Activated CD8-positive, alpha-beta memory T cell treated with anti-CD3 and anti-CD28 coated beads for 48 hours (primary cell): ENCODE data around the gene ACSS3.
"Not testable (repeated sequence)": the region's sequence is repeated elsewhere in the genome, so short reads cannot be mapped to it uniquely, and the experiment has no call there.

Experiments
- DNase-seq, 3 experiments: peaks; one replicate each; pipeline ENCODE4 v3.0.0-alpha.2; 2020; ENCODE audit warnings: low read depth in 2 of 3, low spot score in 2 of 3

ACSS3 gene

GRCh38 chr12:81092053-81092452, 14.2 kb downstream of the ACSS3 start:
- DNase-seq, result no peak

- no peak for DNase-seq
Measured at GRCh38 chr12:81094718-81095360, 17.0 kb downstream of the ACSS3 start.

GRCh38 chr12:81095501-81096232, 17.8 kb downstream of the ACSS3 start:
- DNase-seq, result no peak

- no peak for DNase-seq
Measured at GRCh38 chr12:81105687-81106086, 27.8 kb downstream of the ACSS3 start.

GRCh38 chr12:81114226-81114625, 36.3 kb downstream of the ACSS3 start:
- DNase-seq, result no peak

GRCh38 chr12:81119069-81119468, 41.2 kb downstream of the ACSS3 start:
- not testable (repeated sequence) for DNase-seq

- DNase-seq, result no peak
Measured at GRCh38 chr12:81120961-81121360, 43.1 kb downstream of the ACSS3 start.

GRCh38 chr12:81123611-81124010, 45.7 kb downstream of the ACSS3 start:
- DNase-seq, result no peak

- DNase-seq, result no peak
Measured at GRCh38 chr12:81125691-81126090, 47.8 kb downstream of the ACSS3 start.

- DNase-seq, result no peak
Measured at GRCh38 chr12:81128930-81129554, 51.2 kb downstream of the ACSS3 start.

GRCh38 chr12:81136519-81136918, 58.6 kb downstream of the ACSS3 start:
- no peak for DNase-seq

- no peak for DNase-seq
Measured at GRCh38 chr12:81137801-81138200, 59.9 kb downstream of the ACSS3 start.

GRCh38 chr12:81141217-81141616, 63.3 kb downstream of the ACSS3 start:
- DNase-seq, result no peak

GRCh38 chr12:81143057-81143456, 65.2 kb downstream of the ACSS3 start:
- no peak for DNase-seq

- no peak for DNase-seq
Measured at GRCh38 chr12:81146228-81147225, 68.6 kb downstream of the ACSS3 start.

- DNase-seq, result no peak
Measured at GRCh38 chr12:81147292-81147919, 69.5 kb downstream of the ACSS3 start.

GRCh38 chr12:81150382-81150781, 72.5 kb downstream of the ACSS3 start:
- DNase-seq, result no peak

- DNase-seq, result no peak
Measured at GRCh38 chr12:81159856-81160255, 82.0 kb downstream of the ACSS3 start.

GRCh38 chr12:81161680-81162079, 83.8 kb downstream of the ACSS3 start:
- DNase-seq, result no peak

- no peak for DNase-seq
Measured at GRCh38 chr12:81162391-81163136, 84.7 kb downstream of the ACSS3 start.
